ENCODE measurements around the gene YDJC. TPM values are rescaled to one million over a fixed set of nuclear protein-coding genes. Genes with fewer than 3 reads are reported as not detected.

The YDJC gene
- total RNA-seq, 4 donors from 2014 or later: 5.2 to 10.8 (median 6.3) TPM

GRCh38 chr22:21634081-21634480 is 4.3 kb upstream of the YDJC start:
- H3K27me3 ChIP-seq: no peaks in the 10 kb centered on the region
- in situ Hi-C loops (cut with MboI; ENCODE audit: low sequenced_read_pairs in 4 of 4) (no loop called here), intact Hi-C loops (cut with DNase I; ENCODE audit: low total_unique reads) (no loop called here)
- H3K27ac ChIP-seq: no peak overlapping the region
- TF ChIP-seq CTCF (IDR thresholded peaks at IDR 0.05 in 4 of 5, conservative IDR thresholded peaks at IDR 0.05 in 1 of 5): no peak
- TF ChIP-seq POLR2A (IDR thresholded peaks at IDR 0.05): no peak
- H3K4me3 ChIP-seq: no peak overlapping the region
- no peaks in the 10 kb centered on the region for H3K36me3 ChIP-seq
- H3K9me3 ChIP-seq: no peaks in the 10 kb centered on the region
- DNase-seq (no peak), ATAC-seq (no peak)
- H3K4me1 ChIP-seq: peaks cover 0 to 7% of the 10 kb centered on the region in 2 donors

DNA sequence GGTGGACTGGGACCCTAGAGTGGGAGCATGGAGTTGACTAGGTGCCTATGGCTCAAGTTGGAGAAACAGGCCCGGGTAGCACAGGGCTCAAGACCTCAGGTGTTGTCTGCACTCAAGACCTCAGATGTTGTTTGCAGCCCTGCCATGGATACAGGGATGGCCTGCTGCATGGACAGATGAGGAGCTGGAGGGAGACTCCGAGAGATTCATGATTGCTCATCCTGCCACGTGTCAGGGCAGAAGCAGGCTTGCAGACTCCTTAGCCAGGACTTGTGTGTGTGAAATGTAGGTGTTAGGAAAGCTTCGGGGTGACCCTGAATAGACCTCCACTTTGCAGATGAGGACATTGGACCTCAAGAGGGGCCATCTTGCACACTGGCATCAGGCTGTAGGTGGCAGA is 3.7 kb upstream of the YDJC start:
- in situ Hi-C loops (cut with MboI; ENCODE audit: low sequenced_read_pairs in 4 of 4) (no loop called here), intact Hi-C loops (cut with DNase I; ENCODE audit: low total_unique reads) (no loop called here)
- no peak for TF ChIP-seq POLR2A (IDR thresholded peaks at IDR 0.05)
- TF ChIP-seq CTCF (IDR thresholded peaks at IDR 0.05 in 4 of 5, conservative IDR thresholded peaks at IDR 0.05 in 1 of 5): no peak

DNA sequence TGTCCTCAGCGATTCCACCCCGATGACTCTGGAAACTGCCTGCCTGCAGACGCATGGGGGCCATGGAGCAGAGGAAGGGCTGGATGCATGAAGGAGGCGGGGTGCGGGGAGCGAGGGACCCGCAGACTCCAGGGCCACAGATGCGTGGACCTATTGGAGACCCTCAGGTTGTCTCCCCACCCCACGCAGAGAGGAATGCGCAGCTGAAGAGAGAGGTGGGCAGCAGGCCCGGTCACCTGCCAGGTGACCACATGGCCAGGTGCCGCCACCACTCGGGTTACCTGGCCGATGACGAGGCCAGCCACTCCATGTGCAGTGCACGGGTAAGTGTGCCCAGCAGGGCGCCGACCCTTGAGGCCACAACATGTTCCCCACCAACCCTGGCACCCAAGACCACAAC is 3.1 kb upstream of the YDJC start:
- TF ChIP-seq POLR2A (IDR thresholded peaks at IDR 0.05): no peak
- no peak for TF ChIP-seq CTCF (IDR thresholded peaks at IDR 0.05 in 4 of 5, conservative IDR thresholded peaks at IDR 0.05 in 1 of 5)
- Histone ChIP-seq H3K9me3 (no peaks in the 10 kb centered on the region), H3K27ac (no peak overlapping the region), H3K4me1 (peaks cover 0 to 9% of the 10 kb centered on the region in 2 donors), H3K27me3 (no peaks in the 10 kb centered on the region), H3K4me3 (no peak overlapping the region), H3K36me3 (no peaks in the 10 kb centered on the region)
- no peak for ATAC-seq
- no peak for DNase-seq
- in situ Hi-C loops (cut with MboI; ENCODE audit: low sequenced_read_pairs in 4 of 4) (no loop called here), intact Hi-C loops (cut with DNase I; ENCODE audit: low total_unique reads) (no loop called here)

More for the DNA sequence above, 3.7 kb upstream of the YDJC start:
- H3K4me1 ChIP-seq: peaks cover 0 to 9% of the 10 kb centered on the region in 2 donors
- H3K4me3 ChIP-seq: no peak overlapping the region
- ATAC-seq (no peak), DNase-seq (no peak)
- H3K27me3 ChIP-seq: no peaks in the 10 kb centered on the region
- H3K9me3 ChIP-seq: no peaks in the 10 kb centered on the region
- no peaks in the 10 kb centered on the region for H3K36me3 ChIP-seq
- no peak overlapping the region for H3K27ac ChIP-seq

DNA sequence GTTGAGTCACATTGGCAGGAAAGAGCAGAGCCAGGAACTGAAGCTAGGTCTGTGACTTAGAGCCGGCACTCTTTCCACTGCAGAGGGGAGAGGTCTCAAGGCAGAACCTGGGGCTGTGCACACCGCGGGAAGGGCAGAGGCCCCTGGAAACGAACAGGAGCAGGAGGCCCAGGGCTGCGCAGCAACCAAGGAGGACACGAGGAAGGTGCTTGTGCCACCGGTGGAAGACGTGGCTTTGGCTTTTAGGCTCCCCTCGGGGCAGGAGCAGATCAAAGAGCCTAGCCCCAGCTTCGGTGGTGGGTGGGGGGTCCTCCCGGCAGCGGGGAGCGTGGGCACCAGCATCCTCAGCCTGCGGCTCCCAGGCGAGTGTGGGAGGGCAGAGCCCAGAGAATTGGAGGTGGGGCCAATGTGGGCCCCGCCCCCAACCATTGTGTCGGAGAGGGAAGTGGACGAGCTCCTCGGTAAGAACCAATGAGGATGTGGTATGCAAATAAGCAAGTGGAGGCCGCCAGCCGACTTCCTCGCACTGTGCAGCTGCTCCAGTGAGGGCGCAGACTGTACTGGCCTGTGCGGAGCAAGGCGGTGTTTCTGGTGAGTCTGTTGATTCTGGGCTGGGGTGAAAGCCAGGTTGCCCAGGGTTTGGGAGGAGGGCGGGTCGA is 2.5 kb upstream of the YDJC start, which contains the start of gene CCDC116:
TSS of gene CCDC116 (plus strand) at position 524 of the 659 bp plus-strand sequence. CDS start 422 bp downstream, outside the sequence.
- in situ Hi-C loops (cut with MboI; ENCODE audit: low sequenced_read_pairs in 4 of 4) (no loop called here), intact Hi-C loops (cut with DNase I; ENCODE audit: low total_unique reads) (no loop called here)
- Histone ChIP-seq H3K36me3 (no peaks in the 10 kb centered on the region), H3K27ac (no peak within 1 kb of the TSS), H3K9me3 (no peaks in the 10 kb centered on the region), H3K27me3 (no peaks in the 10 kb centered on the region), H3K4me3 (no peak within 1 kb of the TSS), H3K4me1 (peaks cover 0 to 9% of the 10 kb centered on the region in 2 donors)
- DNase-seq (no peak), ATAC-seq (no peak)
- TF ChIP-seq CTCF (IDR thresholded peaks at IDR 0.05 in 4 of 5, conservative IDR thresholded peaks at IDR 0.05 in 1 of 5): no peak

- no peak overlapping the region for H3K4me3 ChIP-seq
- intact Hi-C loops (cut with DNase I; ENCODE audit: low total_unique reads): no loop called here
These were observed 1.2 kb upstream of the YDJC start for GRCh38 chr22:21631025-21631424.

More at GRCh38 chr22:21631025-21631424, 1.2 kb upstream of the YDJC start:
- Histone ChIP-seq H3K9me3 (no peaks in the 10 kb centered on the region), H3K4me1 (peaks cover 0 to 9% of the 10 kb centered on the region in 2 donors), H3K36me3 (no peaks in the 10 kb centered on the region), H3K27ac (no peak overlapping the region), H3K27me3 (no peaks in the 10 kb centered on the region)
- no peak for ATAC-seq
- TF ChIP-seq POLR2A (IDR thresholded peaks at IDR 0.05): no peak
- no peak for TF ChIP-seq CTCF (IDR thresholded peaks at IDR 0.05 in 4 of 5, conservative IDR thresholded peaks at IDR 0.05 in 1 of 5)
- in situ Hi-C loops (cut with MboI; ENCODE audit: low sequenced_read_pairs in 4 of 4): no loop called here
- DNase-seq: no peak

Measured in gastrocnemius medialis (tissue), 4 donors.